Measurements from ENCODE around the gene NFIA. TPM values are rescaled to one million over a fixed set of nuclear protein-coding genes. Genes with fewer than 3 reads are reported as not detected.

NFIA gene
- total RNA-seq, 1 experiment from 2014 or later = 0.35 TPM

- Histone ChIP-seq H3K9ac (ENCODE audit: extremely low read depth, insufficient read length, low read length) (no peak overlapping the region), H4K20me1 (ENCODE audit: control insufficient read depth, insufficient read depth, insufficient read length) (no peaks in the 10 kb centered on the region), H2BK15ac (ENCODE audit: low read depth, low read length) (no peak overlapping the region), H4K8ac (replicated peaks; ENCODE audit: insufficient read length, low read depth, low read length) (no peak overlapping the region), H4K91ac (ENCODE audit: insufficient read length, low read depth, low read length) (no peak overlapping the region), H3K27ac (ENCODE audit: insufficient read length, low read depth, low read length) (no peak overlapping the region), H2AFZ (ENCODE audit: low read length) (no peak overlapping the region), H3T11ph (ENCODE audit: low read length) (no peak overlapping the region), H4K5ac (ENCODE audit: insufficient read length, low read depth, low read length) (no peak overlapping the region), H2BK20ac (ENCODE audit: low read depth, low read length, poor library complexity, severe bottlenecking) (no peak overlapping the region), H3K79me2 (ENCODE audit: insufficient read depth, low read length) (no peaks in the 10 kb centered on the region), H3K9me3 (ENCODE audit: control insufficient read depth, low read depth, low read length) (no peaks in the 10 kb centered on the region), H2AK5ac (ENCODE audit: insufficient read length, low read length) (no peak overlapping the region), H3K4me2 (ENCODE audit: insufficient read depth, insufficient read length, low read length) (no peak overlapping the region), H3K79me1 (ENCODE audit: insufficient read depth, low read depth, low read length, poor library complexity, severe bottlenecking) (no peaks in the 10 kb centered on the region), H2BK120ac (ENCODE audit: low read depth, low read length, poor library complexity, severe bottlenecking) (no peak overlapping the region), H3K27me3 (ENCODE audit: insufficient read depth, low read length) (no peaks in the 10 kb centered on the region), H3K4me1 (ENCODE audit: insufficient read depth, low read length) (peaks cover 3% of the 10 kb centered on the region; the same call in 1 of the 2 replicates), H2BK12ac (ENCODE audit: insufficient read length, low read depth, low read length) (no peak overlapping the region), H3K23me2 (ENCODE audit: insufficient read length, low read depth, low read length, poor library complexity, severe bottlenecking) (no peaks in the 10 kb centered on the region), H3K18ac (ENCODE audit: insufficient read length, low read depth, low read length) (no peak overlapping the region), H3K23ac (ENCODE audit: insufficient read length, low read depth, low read length) (no peak overlapping the region), H2BK5ac (ENCODE audit: insufficient read length, low read length) (no peak overlapping the region), H3K56ac (ENCODE audit: insufficient read length, low read depth, low read length) (no peak overlapping the region), H3K4ac (ENCODE audit: low read depth, low read length) (no peak overlapping the region), H3K14ac (ENCODE audit: insufficient read depth, low read length) (no peak overlapping the region)
- TF ChIP-seq, protein P1, sequence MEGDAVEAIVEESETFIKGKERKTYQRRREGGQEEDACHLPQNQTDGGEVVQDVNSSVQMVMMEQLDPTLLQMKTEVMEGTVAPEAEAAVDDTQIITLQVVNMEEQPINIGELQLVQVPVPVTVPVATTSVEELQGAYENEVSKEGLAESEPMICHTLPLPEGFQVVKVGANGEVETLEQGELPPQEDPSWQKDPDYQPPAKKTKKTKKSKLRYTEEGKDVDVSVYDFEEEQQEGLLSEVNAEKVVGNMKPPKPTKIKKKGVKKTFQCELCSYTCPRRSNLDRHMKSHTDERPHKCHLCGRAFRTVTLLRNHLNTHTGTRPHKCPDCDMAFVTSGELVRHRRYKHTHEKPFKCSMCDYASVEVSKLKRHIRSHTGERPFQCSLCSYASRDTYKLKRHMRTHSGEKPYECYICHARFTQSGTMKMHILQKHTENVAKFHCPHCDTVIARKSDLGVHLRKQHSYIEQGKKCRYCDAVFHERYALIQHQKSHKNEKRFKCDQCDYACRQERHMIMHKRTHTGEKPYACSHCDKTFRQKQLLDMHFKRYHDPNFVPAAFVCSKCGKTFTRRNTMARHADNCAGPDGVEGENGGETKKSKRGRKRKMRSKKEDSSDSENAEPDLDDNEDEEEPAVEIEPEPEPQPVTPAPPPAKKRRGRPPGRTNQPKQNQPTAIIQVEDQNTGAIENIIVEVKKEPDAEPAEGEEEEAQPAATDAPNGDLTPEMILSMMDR (conservative IDR thresholded peaks at IDR 0.05) = no peak
- peaks cover 11% of the 10 kb centered on the region in 2 experiments for H3K4me1 Mint-ChIP-seq
- H3K4me3 Mint-ChIP-seq = no peak overlapping the region
- WGBS (ENCODE audit: extremely low coverage, insufficient read length, low lambda C conversion rate) = no CpG with 5 or more reads among the region's 6 CpGs
- H3K36me3 Mint-ChIP-seq (ENCODE audit: insufficient read depth in 1 of 3, low read depth in 3 of 3) = no peaks in the 10 kb centered on the region
- H3K9me3 Mint-ChIP-seq = no peaks in the 10 kb centered on the region
- H3K27me3 Mint-ChIP-seq (ENCODE audit: low read depth) = no peaks in the 10 kb centered on the region
- DNase-seq = no peak
- H3K27ac Mint-ChIP-seq = no peak overlapping the region
These were observed 88.2 kb downstream of the NFIA start for GRCh38 chr1:61170328-61171238.

Data from H9 (cell line).